Measurements from ENCODE around the gene IFNW1. TPM values are rescaled to one million over a fixed set of nuclear protein-coding genes. Genes with fewer than 3 reads are reported as not detected.

The IFNW1 gene
- total RNA-seq, 1 experiment from 2014 or later, result not detected

- in situ Hi-C loops (cut with HindIII; ENCODE audit: low pct_unique_long_range_greater_than_20kb, low sequenced_read_pairs), result no loop called here
- no peak overlapping the region for H3K27ac ChIP-seq (ENCODE audit: low read length)
- no peaks in the 10 kb centered on the region for H3K9me3 ChIP-seq (ENCODE audit: control insufficient read depth, insufficient read depth, low read depth, low read length)
- TF ChIP-seq CTCF (IDR thresholded peaks at IDR 0.05), result no peak
- no peak for TF ChIP-seq REST (IDR thresholded peaks at IDR 0.05; ENCODE audit: insufficient read depth in 1 of 2, low read depth in 2 of 2, low read length in 1 of 2)
- no TSS peak for BruUV-seq (replicated peaks)
- H3K4me1 ChIP-seq (ENCODE audit: control insufficient read depth, insufficient read depth, low read length), result no peaks in the 10 kb centered on the region
- no peak overlapping the region for H3K4me3 ChIP-seq (ENCODE audit: low read depth in 2 of 2, low read length in 2 of 2)
- no peaks in the 10 kb centered on the region for H3K36me3 ChIP-seq (ENCODE audit: control insufficient read depth, insufficient read depth, low read length)
- H3K27me3 ChIP-seq (ENCODE audit: control insufficient read depth, insufficient read depth, low read length), result no peaks in the 10 kb centered on the region
- ATAC-seq (no peak), DNase-seq (ENCODE audit: low read depth, low spot score) (no peak)
- CTCF ChIA-PET, result no interaction called here
- intact Hi-C loops (cut with micrococcal nuclease; ENCODE audit: unreplicated experiment), result no loop called here
- POLR2A ChIA-PET, result no interaction called here
Observed at GRCh38 chr9:21102305-21102704, 39.3 kb downstream of the IFNW1 start.

GRCh38 chr9:21097817-21098216, 43.8 kb downstream of the IFNW1 start:
- BruUV-seq (replicated peaks), result no TSS peak
- DNase-seq (ENCODE audit: low read depth, low spot score) (no peak), ATAC-seq (no peak)
- Histone ChIP-seq H3K4me3 (ENCODE audit: low read depth in 2 of 2, low read length in 2 of 2) (no peak overlapping the region), H3K27me3 (ENCODE audit: control insufficient read depth, insufficient read depth, low read length) (no peaks in the 10 kb centered on the region), H3K36me3 (ENCODE audit: control insufficient read depth, insufficient read depth, low read length) (no peaks in the 10 kb centered on the region), H3K4me1 (ENCODE audit: control insufficient read depth, insufficient read depth, low read length) (no peaks in the 10 kb centered on the region), H3K9me3 (ENCODE audit: control insufficient read depth, insufficient read depth, low read depth, low read length) (no peaks in the 10 kb centered on the region), H3K27ac (ENCODE audit: low read length) (no peak overlapping the region)
- in situ Hi-C loops (cut with HindIII; ENCODE audit: low pct_unique_long_range_greater_than_20kb, low sequenced_read_pairs) (no loop called here), intact Hi-C loops (cut with micrococcal nuclease; ENCODE audit: unreplicated experiment) (no loop called here)
- TF ChIP-seq CTCF (IDR thresholded peaks at IDR 0.05) (no peak), POLR2AphosphoS5 (IDR thresholded peaks at IDR 0.05; ENCODE audit: low read depth, low read length) (no peak), TCF7L2 (IDR thresholded peaks at IDR 0.05; ENCODE audit: low read depth, low read length) (no peak), REST (IDR thresholded peaks at IDR 0.05; ENCODE audit: insufficient read depth in 1 of 2, low read depth in 2 of 2, low read length in 1 of 2) (no peak), SIN3A (IDR thresholded peaks at IDR 0.05; ENCODE audit: borderline replicate concordance, insufficient read depth, low read depth, low read length) (no peak)
- POLR2A ChIA-PET, result no interaction called here
- CTCF ChIA-PET, result no interaction called here
